Endodermal cell (in vitro differentiated cells): ENCODE data around the gene WNK2. TPM values are rescaled to one million over a fixed set of nuclear protein-coding genes. Genes with fewer than 3 reads are reported as not detected.

Experiments
- DNase-seq: peaks from one replicate; pipeline ENCODE4 v3.0.0-alpha.2; 2017
- H3K27ac ChIP-seq: 2 replicates; pipeline ENCODE4 v1.5.1; 2013; ENCODE audit warnings: mild to moderate bottlenecking, low read depth, low read length, moderate library complexity
- H3K27me3 ChIP-seq: 2 replicates; pipeline ENCODE4 v1.6.1; 2013; ENCODE audit warnings: mild to moderate bottlenecking, low read length, moderate library complexity; ENCODE audit not compliant: insufficient read depth, control insufficient read depth, poor library complexity, severe bottlenecking
- H3K36me3 ChIP-seq: 2 replicates; pipeline ENCODE4 v1.7.0; 2013; ENCODE audit warnings: mild to moderate bottlenecking, low read length, moderate library complexity; ENCODE audit not compliant: control insufficient read depth, insufficient read depth
- H3K4me1 ChIP-seq: one replicate; pipeline ENCODE4 v1.7.0; 2013; ENCODE audit warnings: low read length; ENCODE audit not compliant: control insufficient read depth, insufficient read depth
- H3K4me3 ChIP-seq: 2 replicates; pipeline ENCODE4 v1.5.1; 2013; ENCODE audit warnings: mild to moderate bottlenecking, low read length, moderate library complexity
- H3K9ac ChIP-seq: 2 replicates; pipeline ENCODE4 v1.6.1; 2013; ENCODE audit warnings: mild to moderate bottlenecking, low read length, moderate library complexity; ENCODE audit not compliant: poor library complexity, severe bottlenecking; ENCODE audit errors: extremely low read depth
- H3K9me3 ChIP-seq: 2 replicates; pipeline ENCODE4 v1.6.1; 2013; ENCODE audit warnings: mild to moderate bottlenecking, low read length, moderate library complexity; ENCODE audit not compliant: control insufficient read depth
- H3K27ac Mint-ChIP-seq: 2 replicates; pipeline ENCODE4 v1.8.0; 2020; ENCODE audit warnings: mixed read lengths
- H3K27me3 Mint-ChIP-seq: 2 replicates; pipeline ENCODE4 v1.8.0; 2021; ENCODE audit warnings: mild to moderate bottlenecking, mixed read lengths; ENCODE audit not compliant: insufficient read depth
- H3K36me3 Mint-ChIP-seq: 2 replicates; pipeline ENCODE4 v1.8.0; 2020; ENCODE audit warnings: low read depth, mixed read lengths
- H3K4me1 Mint-ChIP-seq: 2 replicates; pipeline ENCODE4 v1.8.0; 2020; ENCODE audit warnings: mixed read lengths
- H3K4me3 Mint-ChIP-seq: 2 replicates; pipeline ENCODE4 v1.8.0; 2020; ENCODE audit warnings: mild to moderate bottlenecking, moderate library complexity, mixed read lengths
- H3K9me3 Mint-ChIP-seq: 2 replicates; pipeline ENCODE4 v1.8.0; 2020; ENCODE audit warnings: mild to moderate bottlenecking, mixed read lengths
- CTCF ChIP-seq: fragments of 200-600 bp; sonication (generic); conservative IDR thresholded peaks from 2 replicates; pipeline ENCODE4 v1.5.0; 2021; ENCODE audit warnings: antibody characterized with exemption, mild to moderate bottlenecking
- WGBS, 2 experiments: methylation state at CpG; one replicate each; pipeline versions ENCODE4 v1.1.5 to v1.1.7; 2013; ENCODE audit warnings: missing lambda C conversion rate in 2 of 2, mixed read lengths in 1 of 2; ENCODE audit not compliant: insufficient coverage in 1 of 2, insufficient read length in 1 of 2; 5-methylcytosine and 5-hydroxymethylcytosine counted together
- total RNA-seq, 2 donors: library from RNA; stranded (reverse); fragmentation: NEBNext Ultra II Directional in 1 of 2; extraction: Animal tissue kit (Norgen Biotek cat#: 25700) in 1 of 2; gene quantifications; 2 replicates in 1 of 2; 3 replicates in 1 of 2; pipeline ENCODE4 v1.2.1, GENCODE V29; 2021

The WNK2 gene
- total RNA-seq, 2 donors from 2014 or later, result 46.1 to 48.8 TPM

GRCh38 chr9:93255994-93256877, 72.3 kb downstream of the WNK2 start:
- 92 to 96% methylated on average over 11 to 22 of the region's 22 CpGs for WGBS, 2 experiments
- Mint-ChIP-seq H3K4me3 (no peak overlapping the region), H3K27me3 (no peaks in the 10 kb centered on the region), H3K9me3 (no peaks in the 10 kb centered on the region), H3K36me3 (no peaks in the 10 kb centered on the region), H3K27ac (no peak overlapping the region), H3K4me1 (no peaks in the 10 kb centered on the region)
- no peak for TF ChIP-seq CTCF
- no peak overlapping the region for H3K9ac ChIP-seq
- no peak overlapping the region for H3K27ac ChIP-seq
- peak; percentile 37 for DNase-seq
- no peaks in the 10 kb centered on the region for H3K4me1 ChIP-seq
- H3K36me3 ChIP-seq, result no peaks in the 10 kb centered on the region
- H3K4me3 ChIP-seq, result no peak overlapping the region
- H3K9me3 ChIP-seq, result no peaks in the 10 kb centered on the region
- no peaks in the 10 kb centered on the region for H3K27me3 ChIP-seq

GRCh38 chr9:93256878-93257807, 73.2 kb downstream of the WNK2 start:
- no peaks in the 10 kb centered on the region for H3K27me3 Mint-ChIP-seq
- Histone ChIP-seq H3K9me3 (no peaks in the 10 kb centered on the region), H3K27me3 (no peaks in the 10 kb centered on the region), H3K9ac (no peak overlapping the region), H3K27ac (no peak overlapping the region), H3K4me3 (no peak overlapping the region), H3K36me3 (no peaks in the 10 kb centered on the region), H3K4me1 (no peaks in the 10 kb centered on the region)
- peak; percentile 38 for DNase-seq
- H3K27ac Mint-ChIP-seq, result no peak overlapping the region
- WGBS, 2 experiments, result 91 to 93% methylated on average over 5 to 22 of the region's 22 CpGs
- H3K4me1 Mint-ChIP-seq, result no peaks in the 10 kb centered on the region
- H3K4me3 Mint-ChIP-seq, result no peak overlapping the region
- TF ChIP-seq CTCF, result no peak
- no peaks in the 10 kb centered on the region for H3K9me3 Mint-ChIP-seq
- no peaks in the 10 kb centered on the region for H3K36me3 Mint-ChIP-seq

GRCh38 chr9:93257808-93258331, 73.9 kb downstream of the WNK2 start:
- Histone ChIP-seq H3K27me3 (no peaks in the 10 kb centered on the region), H3K4me3 (no peak overlapping the region), H3K9me3 (no peaks in the 10 kb centered on the region), H3K27ac (no peak overlapping the region), H3K9ac (no peak overlapping the region), H3K36me3 (no peaks in the 10 kb centered on the region), H3K4me1 (no peaks in the 10 kb centered on the region)
- Mint-ChIP-seq H3K27me3 (no peaks in the 10 kb centered on the region), H3K9me3 (no peaks in the 10 kb centered on the region), H3K27ac (no peak overlapping the region), H3K36me3 (no peaks in the 10 kb centered on the region), H3K4me3 (no peak overlapping the region), H3K4me1 (no peaks in the 10 kb centered on the region)
- 90 to 94% methylated on average over 10 to 12 of the region's 12 CpGs for WGBS, 2 experiments
- TF ChIP-seq CTCF, result no peak
- peak; percentile 36 for DNase-seq
